Endodermal cell (in vitro differentiated cells): ENCODE data around the gene OTUD7B. TPM values are rescaled to one million over a fixed set of nuclear protein-coding genes. Genes with fewer than 3 reads are reported as not detected.
A peak's percentile ranks its signal among the peaks of the same experiment; 100 is the strongest.

Experiments
- DNase-seq: peaks from one replicate; pipeline ENCODE4 v3.0.0-alpha.2; 2017
- H3K27ac ChIP-seq: 2 replicates; pipeline ENCODE4 v1.5.1; 2013; ENCODE audit warnings: mild to moderate bottlenecking, low read depth, low read length, moderate library complexity
- H3K27me3 ChIP-seq: 2 replicates; pipeline ENCODE4 v1.6.1; 2013; ENCODE audit warnings: mild to moderate bottlenecking, low read length, moderate library complexity; ENCODE audit not compliant: insufficient read depth, control insufficient read depth, poor library complexity, severe bottlenecking
- H3K36me3 ChIP-seq: 2 replicates; pipeline ENCODE4 v1.7.0; 2013; ENCODE audit warnings: mild to moderate bottlenecking, low read length, moderate library complexity; ENCODE audit not compliant: control insufficient read depth, insufficient read depth
- H3K4me1 ChIP-seq: one replicate; pipeline ENCODE4 v1.7.0; 2013; ENCODE audit warnings: low read length; ENCODE audit not compliant: control insufficient read depth, insufficient read depth
- H3K4me3 ChIP-seq: 2 replicates; pipeline ENCODE4 v1.5.1; 2013; ENCODE audit warnings: mild to moderate bottlenecking, low read length, moderate library complexity
- H3K9ac ChIP-seq: 2 replicates; pipeline ENCODE4 v1.6.1; 2013; ENCODE audit warnings: mild to moderate bottlenecking, low read length, moderate library complexity; ENCODE audit not compliant: poor library complexity, severe bottlenecking; ENCODE audit errors: extremely low read depth
- H3K9me3 ChIP-seq: 2 replicates; pipeline ENCODE4 v1.6.1; 2013; ENCODE audit warnings: mild to moderate bottlenecking, low read length, moderate library complexity; ENCODE audit not compliant: control insufficient read depth
- H3K27ac Mint-ChIP-seq: 2 replicates; pipeline ENCODE4 v1.8.0; 2020; ENCODE audit warnings: mixed read lengths
- H3K27me3 Mint-ChIP-seq: 2 replicates; pipeline ENCODE4 v1.8.0; 2021; ENCODE audit warnings: mild to moderate bottlenecking, mixed read lengths; ENCODE audit not compliant: insufficient read depth
- H3K36me3 Mint-ChIP-seq: 2 replicates; pipeline ENCODE4 v1.8.0; 2020; ENCODE audit warnings: low read depth, mixed read lengths
- H3K4me1 Mint-ChIP-seq: 2 replicates; pipeline ENCODE4 v1.8.0; 2020; ENCODE audit warnings: mixed read lengths
- H3K4me3 Mint-ChIP-seq: 2 replicates; pipeline ENCODE4 v1.8.0; 2020; ENCODE audit warnings: mild to moderate bottlenecking, moderate library complexity, mixed read lengths
- H3K9me3 Mint-ChIP-seq: 2 replicates; pipeline ENCODE4 v1.8.0; 2020; ENCODE audit warnings: mild to moderate bottlenecking, mixed read lengths
- CTCF ChIP-seq: fragments of 200-600 bp; sonication (generic); conservative IDR thresholded peaks from 2 replicates; pipeline ENCODE4 v1.5.0; 2021; ENCODE audit warnings: antibody characterized with exemption, mild to moderate bottlenecking
- WGBS, 2 experiments: methylation state at CpG; one replicate each; pipeline versions ENCODE4 v1.1.5 to v1.1.7; 2013; ENCODE audit warnings: missing lambda C conversion rate in 2 of 2, mixed read lengths in 1 of 2; ENCODE audit not compliant: insufficient coverage in 1 of 2, insufficient read length in 1 of 2; 5-methylcytosine and 5-hydroxymethylcytosine counted together
- total RNA-seq, 2 donors: library from RNA; stranded (reverse); fragmentation: NEBNext Ultra II Directional in 1 of 2; extraction: Animal tissue kit (Norgen Biotek cat#: 25700) in 1 of 2; gene quantifications; 2 replicates in 1 of 2; 3 replicates in 1 of 2; pipeline ENCODE4 v1.2.1, GENCODE V29; 2021

The OTUD7B gene
- total RNA-seq, 2 donors from 2014 or later: 26.6 to 31.1 TPM

- H3K4me1 Mint-ChIP-seq: peaks cover 15% of the 10 kb centered on the region
- H3K9ac ChIP-seq: no peak overlapping the region
- H3K4me3 Mint-ChIP-seq: no peak overlapping the region
- H3K4me1 ChIP-seq: no peaks in the 10 kb centered on the region
- WGBS, 2 experiments: 93 to 95% methylated on average over 4 of the region's 4 CpGs
- no peak for TF ChIP-seq CTCF
- H3K27me3 Mint-ChIP-seq: no peaks in the 10 kb centered on the region
- no peaks in the 10 kb centered on the region for H3K9me3 ChIP-seq
- no peak for DNase-seq
- H3K27ac ChIP-seq: no peak overlapping the region
- no peak overlapping the region for H3K27ac Mint-ChIP-seq
- no peak overlapping the region for H3K4me3 ChIP-seq
- peaks cover 51% of the 10 kb centered on the region for H3K36me3 ChIP-seq
- H3K36me3 Mint-ChIP-seq: peaks cover 52% of the 10 kb centered on the region
- no peaks in the 10 kb centered on the region for H3K9me3 Mint-ChIP-seq
- H3K27me3 ChIP-seq: no peaks in the 10 kb centered on the region
These were observed 65.3 kb downstream of the OTUD7B start for GRCh38 chr1:149945206-149945605.

GRCh38 chr1:149942885-149943284, 67.6 kb downstream of the OTUD7B start:
- peak overlapping the region; percentile 19 for H3K27ac Mint-ChIP-seq
- 71 to 78% methylated on average over 1 to 3 of the region's 3 CpGs for WGBS, 2 experiments

GRCh38 chr1:149942207-149942606, 68.3 kb downstream of the OTUD7B start:
- H3K36me3 Mint-ChIP-seq: peaks cover 25% of the 10 kb centered on the region
- Histone ChIP-seq H3K27me3 (no peaks in the 10 kb centered on the region), H3K9me3 (no peaks in the 10 kb centered on the region), H3K27ac (no peak overlapping the region), H3K4me1 (no peaks in the 10 kb centered on the region), H3K9ac (no peak overlapping the region), H3K36me3 (peaks cover 25% of the 10 kb centered on the region), H3K4me3 (no peak overlapping the region)
- DNase-seq: peak; percentile 82
- peak; percentile 71 for TF ChIP-seq CTCF
- peak overlapping the region; percentile 23 for H3K27ac Mint-ChIP-seq
- H3K9me3 Mint-ChIP-seq: no peaks in the 10 kb centered on the region
- H3K4me1 Mint-ChIP-seq: peaks cover 35% of the 10 kb centered on the region
- WGBS, 2 experiments: 58 to 80% methylated on average over 3 to 5 of the region's 5 CpGs
- no peak overlapping the region for H3K4me3 Mint-ChIP-seq
- H3K27me3 Mint-ChIP-seq: no peaks in the 10 kb centered on the region

More at GRCh38 chr1:149942885-149943284, 67.6 kb downstream of the OTUD7B start:
- Histone ChIP-seq H3K36me3 (peaks cover 32% of the 10 kb centered on the region), H3K4me1 (no peaks in the 10 kb centered on the region), H3K4me3 (no peak overlapping the region), H3K27me3 (no peaks in the 10 kb centered on the region), H3K9me3 (no peaks in the 10 kb centered on the region), H3K9ac (no peak overlapping the region), H3K27ac (no peak overlapping the region)
- peaks cover 28% of the 10 kb centered on the region for H3K4me1 Mint-ChIP-seq
- no peaks in the 10 kb centered on the region for H3K27me3 Mint-ChIP-seq
- H3K36me3 Mint-ChIP-seq: peaks cover 31% of the 10 kb centered on the region
- DNase-seq: no peak
- TF ChIP-seq CTCF: no peak
- no peak overlapping the region for H3K4me3 Mint-ChIP-seq
- H3K9me3 Mint-ChIP-seq: no peaks in the 10 kb centered on the region
